SW 1271 (cell line): ENCODE data around the gene OAT.

Experiments used
- DNase-seq, 2 experiments: peaks; one replicate each; lab custom pipeline; 2025; lab: John Stamatoyannopoulos, UW

Gene OAT

DNA sequence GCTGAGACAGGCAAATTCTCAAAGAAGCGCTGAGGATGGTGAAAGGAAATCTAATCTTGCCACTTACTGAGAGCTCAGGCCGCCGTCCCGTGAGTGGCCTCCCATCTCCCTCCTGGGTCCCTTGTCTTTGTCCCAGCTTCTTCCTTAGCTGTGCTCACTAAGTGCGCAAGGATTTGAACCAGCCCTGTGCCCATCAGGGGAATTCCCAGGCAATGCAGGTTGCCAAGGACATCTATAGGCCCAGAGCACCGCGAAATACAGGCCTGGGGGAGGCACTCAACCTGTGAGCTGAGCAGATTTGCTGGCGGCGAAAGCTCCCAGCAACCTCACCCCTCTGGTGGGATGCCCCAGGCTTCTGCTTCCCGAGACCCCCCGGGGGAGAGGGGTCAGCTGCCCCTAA is 64.8 kb downstream of the OAT start:
- no peak for DNase-seq

DNA sequence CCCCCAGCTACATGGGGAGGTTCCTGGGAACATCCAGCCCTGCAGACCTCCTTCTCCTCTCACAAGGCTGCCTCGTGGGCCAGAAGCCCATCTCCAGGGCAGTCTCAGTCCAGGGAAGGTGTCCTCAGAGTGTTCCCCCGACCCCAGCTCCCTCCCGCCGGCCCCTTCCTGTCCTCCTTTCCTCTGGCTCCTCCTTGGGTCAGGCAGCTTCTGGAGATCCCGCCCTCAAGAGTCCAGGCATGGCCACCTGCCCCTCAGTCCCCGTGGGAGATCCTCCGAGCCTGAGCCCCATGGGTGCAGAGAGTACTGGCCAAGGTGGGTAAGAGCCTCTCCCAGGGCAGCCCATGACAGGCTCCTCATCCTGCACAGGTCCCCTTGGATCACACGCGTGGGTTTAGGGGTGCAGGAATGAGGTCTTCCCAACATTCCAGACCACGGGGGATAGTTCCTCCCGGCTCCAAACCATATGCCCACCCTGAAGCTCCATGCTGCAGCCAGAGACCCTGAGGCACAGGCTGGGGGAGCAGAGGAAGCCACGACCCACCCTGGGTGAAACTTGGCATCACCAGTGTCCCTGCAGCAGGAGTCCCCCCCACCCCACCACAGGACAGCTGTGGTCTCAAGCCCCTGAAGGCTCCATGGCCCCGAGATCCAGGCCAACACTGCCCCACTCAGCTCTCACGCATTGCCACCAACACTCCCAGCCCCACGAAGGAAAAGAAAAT is 65.5 kb downstream of the OAT start:
- no peak for DNase-seq

DNA sequence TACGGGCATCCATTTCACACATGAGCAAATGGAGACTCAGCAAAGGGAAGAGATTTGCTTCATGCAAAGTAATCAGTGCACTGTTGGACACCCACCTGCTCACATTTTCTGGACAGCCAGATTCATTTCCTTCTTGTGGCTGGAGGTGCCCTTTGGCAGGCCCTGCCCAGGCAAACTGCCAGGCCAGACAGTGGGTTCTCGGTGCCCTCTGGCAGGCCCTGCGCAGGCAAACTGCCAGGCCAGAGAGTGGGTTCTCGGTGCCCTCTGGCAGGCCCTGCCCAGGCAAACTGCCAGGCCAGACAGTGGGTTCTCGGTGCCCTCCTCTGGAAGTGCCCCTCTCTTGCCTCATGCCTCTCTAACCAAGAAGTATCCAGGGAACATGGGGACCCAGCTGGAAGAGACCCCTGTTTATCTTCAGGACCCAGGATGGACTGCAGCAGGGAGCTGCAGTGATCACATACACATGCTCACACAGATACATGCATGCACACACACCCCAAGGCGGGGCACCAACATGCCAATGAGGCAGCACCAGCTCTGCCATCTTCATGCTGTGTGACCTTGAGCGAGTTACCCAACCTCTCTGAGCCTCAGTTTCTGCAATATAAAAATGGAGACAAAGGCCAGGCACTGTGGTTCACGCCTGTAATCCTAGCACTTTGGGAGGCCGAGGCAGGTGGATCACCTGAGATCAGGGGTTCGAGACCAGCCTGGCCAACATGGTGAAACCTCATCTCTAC is 67.1 kb downstream of the OAT start:
- no peak for DNase-seq

GRCh38 chr10:124350806-124351205 is 67.9 kb downstream of the OAT start:
- DNase-seq, result no peak

DNA sequence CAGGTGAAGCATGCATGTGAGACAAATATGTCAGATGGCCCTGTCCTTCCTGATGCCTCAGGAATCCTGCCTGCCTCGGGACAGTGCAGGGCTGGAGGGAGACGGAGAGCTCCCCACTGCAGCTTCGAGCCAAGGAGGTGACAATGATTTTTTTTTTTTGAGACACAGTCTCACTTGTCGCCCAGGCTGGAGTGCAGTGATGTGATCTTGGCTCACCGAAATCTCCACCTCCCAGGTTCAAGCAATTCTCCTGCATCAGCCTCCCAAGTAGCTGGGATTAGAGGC is 68.8 kb downstream of the OAT start:
- no peak for DNase-seq

DNA sequence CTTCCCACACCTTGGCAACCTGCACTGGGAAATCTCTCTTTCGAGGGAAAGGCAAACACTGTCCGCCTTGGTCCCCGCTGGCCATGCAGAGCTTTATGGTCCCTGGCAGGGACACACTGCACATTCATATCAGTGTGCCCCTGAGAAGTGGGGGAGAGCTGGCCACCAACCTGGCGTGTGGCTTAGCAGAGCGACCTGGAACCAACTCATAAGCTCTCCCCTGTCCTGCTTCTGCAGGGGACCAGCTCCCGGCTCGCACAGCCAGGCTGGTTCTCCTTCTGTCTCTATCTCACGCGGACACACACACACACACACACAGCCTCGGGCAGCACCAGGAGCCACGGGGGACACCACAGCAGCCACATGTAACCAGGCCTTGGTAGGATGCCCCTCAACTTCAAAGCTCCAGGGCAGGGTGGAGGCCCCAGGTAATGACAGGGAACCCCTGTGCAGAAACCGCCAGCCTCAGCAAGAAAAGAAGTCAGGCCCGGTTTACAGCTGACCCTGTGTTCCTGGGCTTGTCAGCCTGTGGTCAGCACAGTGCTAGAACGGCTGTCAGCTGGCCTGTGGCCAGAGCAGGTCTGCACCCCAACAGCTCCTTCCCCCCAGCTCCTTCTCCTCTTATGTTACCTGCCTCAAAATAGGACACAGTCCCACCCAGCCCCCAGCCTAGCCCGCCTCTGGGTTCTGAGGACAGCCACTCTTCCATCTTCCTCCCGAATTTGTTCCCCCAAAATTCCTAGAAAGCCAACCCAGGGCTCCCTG is 69.3 kb downstream of the OAT start:
- DNase-seq, result no peak

DNA sequence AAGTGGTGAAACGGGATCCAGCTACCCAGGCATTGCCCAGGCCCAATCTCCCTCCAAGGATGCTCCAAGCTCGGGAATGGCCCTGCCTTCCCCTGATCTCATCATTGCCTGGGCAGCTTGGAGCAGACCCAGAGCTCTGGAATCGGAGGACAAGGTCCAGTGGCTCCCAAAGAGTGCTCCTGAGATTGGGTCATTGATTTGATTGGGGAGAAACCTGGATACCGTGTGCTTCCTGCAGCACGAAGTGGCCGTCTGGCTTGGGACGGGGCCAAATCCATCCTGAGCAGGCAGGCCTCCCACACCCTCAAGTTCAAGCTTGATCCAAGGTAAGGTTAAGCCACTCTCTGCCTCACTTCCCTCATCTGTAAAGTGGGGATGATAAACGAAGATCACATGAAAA is 69.9 kb downstream of the OAT start:
- no peak for DNase-seq

DNA sequence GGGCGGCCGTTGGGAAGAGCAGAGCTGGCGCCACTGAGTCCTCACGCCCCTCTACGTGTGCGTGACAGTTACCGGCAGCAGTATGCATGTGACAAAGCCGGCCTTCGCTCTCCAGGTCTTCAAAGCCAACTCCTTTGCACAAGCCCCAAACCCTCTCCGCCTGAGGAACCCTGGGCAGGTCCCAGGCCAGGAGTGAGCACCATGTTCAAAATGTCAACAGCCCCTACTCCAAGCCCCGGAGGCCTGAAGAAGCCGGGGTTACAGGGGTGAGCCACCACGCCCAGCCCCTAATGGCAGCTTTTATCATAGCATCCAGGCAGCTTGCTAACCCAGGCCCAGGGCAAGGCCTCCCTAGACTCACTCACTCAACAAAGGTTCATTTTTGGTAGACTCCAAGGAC is 70.8 kb downstream of the OAT start:
- DNase-seq, result no peak
